IMR-90 (cell line): Measurements from ENCODE around the gene RNF223. TPM values are rescaled to one million over a fixed set of nuclear protein-coding genes. Genes with fewer than 3 reads are reported as not detected.
"Not testable (repeated sequence)": the region's sequence is repeated elsewhere in the genome, so short reads cannot be mapped to it uniquely, and the experiment has no call there.

Experiments
- ATAC-seq: fragments of 200-7000 bp; cut with Tn5 transposase; 2 replicates; pipeline ENCODE4 v1.9.1; 2020; ENCODE audit warnings: low read depth, mild to moderate bottlenecking, moderate library complexity
- BruUV-seq: library from RNA; stranded (reverse); fragments of 400-500 nt; replicated peaks from 2 replicates; lab custom pipeline; 2021; lab: Mats Ljungman, UMichigan
- CTCF ChIA-PET: fragments of 300-600 bp; formaldehyde crosslinking; extraction: SDS; loops from one replicate; lab custom pipeline; 2021; ENCODE audit warnings: antibody characterized with exemption; lab: Yijun Ruan, JAX
- POLR2A ChIA-PET: fragments of 300-600 bp; sonication (Branson Sonifier 250); formaldehyde crosslinking; loops from one replicate; lab custom pipeline; 2022; ENCODE audit warnings: antibody characterized with exemption; ENCODE audit not compliant: unreplicated experiment; lab: Charles Lee
- DNase-seq: peaks from one replicate; pipeline ENCODE4 v3.0.0; 2013
- H2AFZ ChIP-seq: replicated peaks from 2 replicates; pipeline ENCODE3; 2013; ENCODE audit warnings: low read length, mild to moderate bottlenecking; ENCODE audit not compliant: poor library complexity
- H2AK5ac ChIP-seq: 2 replicates; pipeline ENCODE4 v1.6.1; 2013; ENCODE audit warnings: low read depth, low read length, inconsistent platforms
- H2AK9ac ChIP-seq: replicated peaks from 2 replicates; pipeline ENCODE3; 2013; ENCODE audit warnings: mild to moderate bottlenecking, low read depth, low read length, moderate library complexity; ENCODE audit not compliant: poor library complexity
- H2BK120ac ChIP-seq: 2 replicates; pipeline ENCODE4 v1.6.1; 2013; ENCODE audit warnings: low read depth, low read length, inconsistent platforms
- H2BK15ac ChIP-seq: 3 replicates; pipeline ENCODE4 v1.6.1; 2013; ENCODE audit warnings: low read depth, low read length, inconsistent platforms
- H2BK20ac ChIP-seq: 2 replicates; pipeline ENCODE4 v1.6.1; 2013; ENCODE audit warnings: low read depth, mild to moderate bottlenecking, inconsistent platforms, low read length, moderate library complexity
- H2BK5ac ChIP-seq: 2 replicates; pipeline ENCODE4 v1.6.1; 2013; ENCODE audit warnings: mild to moderate bottlenecking, low read depth, low read length, inconsistent platforms; ENCODE audit not compliant: poor library complexity, severe bottlenecking
- H3K14ac ChIP-seq: replicated peaks from 2 replicates; pipeline ENCODE4 v1.6.1; 2013; ENCODE audit warnings: low read depth, low read length, inconsistent platforms
- H3K18ac ChIP-seq: 2 replicates; pipeline ENCODE4 v1.6.1; 2013; ENCODE audit warnings: low read depth, low read length, control low read depth
- H3K23ac ChIP-seq: 2 replicates; pipeline ENCODE4 v1.6.1; 2013; ENCODE audit warnings: low read depth, low read length, inconsistent platforms
- H3K27ac ChIP-seq: 2 replicates; pipeline ENCODE4 v1.5.1; 2013; ENCODE audit warnings: mild to moderate bottlenecking, control low read depth, low read length; ENCODE audit not compliant: insufficient read depth
- H3K27me3 ChIP-seq: 2 replicates; pipeline ENCODE4 v1.6.1; 2013; ENCODE audit warnings: low read length; ENCODE audit not compliant: control insufficient read depth, insufficient read depth
- H3K36me3 ChIP-seq: 2 replicates; pipeline ENCODE4 v1.6.1; 2013; ENCODE audit warnings: low read length, mixed read lengths; ENCODE audit not compliant: control insufficient read depth, insufficient read depth
- H3K4ac ChIP-seq: 2 replicates; pipeline ENCODE4 v1.6.1; 2013; ENCODE audit warnings: low read depth, low read length, inconsistent platforms
- H3K4me1 ChIP-seq: 2 replicates; pipeline ENCODE4 v1.6.1; 2013; ENCODE audit warnings: low read length, mixed read lengths; ENCODE audit not compliant: control insufficient read depth, insufficient read depth
- H3K4me2 ChIP-seq: 2 replicates; pipeline ENCODE4 v1.6.1; 2013; ENCODE audit warnings: low read depth, mild to moderate bottlenecking, control low read depth, low read length, moderate library complexity
- H3K4me3 ChIP-seq: 2 replicates; pipeline ENCODE4 v1.5.1; 2013; ENCODE audit warnings: low read depth, mild to moderate bottlenecking, control low read depth, low read length, moderate library complexity; ENCODE audit not compliant: insufficient read depth
- H3K56ac ChIP-seq: 2 replicates; pipeline ENCODE4 v1.6.1; 2013; ENCODE audit warnings: low read length, inconsistent platforms; ENCODE audit not compliant: insufficient read depth; ENCODE audit errors: extremely low read depth
- H3K79me1 ChIP-seq, 2 experiments: 2 replicates each; pipeline ENCODE4 v1.6.1; 2013; ENCODE audit warnings: low read length in 2 of 2, inconsistent platforms in 1 of 2, low read depth in 1 of 2
- H3K9ac ChIP-seq: 2 replicates; pipeline ENCODE4 v1.6.1; 2013; ENCODE audit warnings: low read depth, low read length, control low read depth
- H3K9me1 ChIP-seq: 2 replicates; pipeline ENCODE4 v1.6.1; 2013; ENCODE audit warnings: low read length, inconsistent platforms; ENCODE audit not compliant: insufficient read depth
- H3K9me3 ChIP-seq: 2 replicates; pipeline ENCODE4 v1.6.1; 2013; ENCODE audit warnings: low read length; ENCODE audit not compliant: control insufficient read depth, insufficient read depth
- H4K20me1 ChIP-seq: 2 replicates; pipeline ENCODE4 v1.6.1; 2013; ENCODE audit warnings: low read length, inconsistent platforms; ENCODE audit not compliant: insufficient read depth
- H4K5ac ChIP-seq: 2 replicates; pipeline ENCODE4 v1.6.1; 2013; ENCODE audit warnings: mild to moderate bottlenecking, low read depth, low read length, control low read depth
- H4K8ac ChIP-seq, 2 experiments: 2 replicates each; pipeline ENCODE4 v1.6.1; 2013; ENCODE audit warnings: low read depth in 2 of 2, low read length in 2 of 2, control low read depth in 1 of 2, inconsistent platforms in 1 of 2
- H4K91ac ChIP-seq: 2 replicates; pipeline ENCODE4 v1.6.1; 2013; ENCODE audit warnings: low read depth, low read length, inconsistent platforms; ENCODE audit not compliant: insufficient read depth
- WGBS, 2 experiments: methylation state at CpG; one replicate each; pipeline versions ENCODE4 v1.1.5 to v1.1.7; 2013; ENCODE audit warnings: missing lambda C conversion rate in 2 of 2; ENCODE audit not compliant: insufficient read length in 1 of 2; ENCODE audit errors: extremely low coverage in 2 of 2; 5-methylcytosine and 5-hydroxymethylcytosine counted together
- dilution Hi-C: fragments of 300-500 bp; cut with HindIII; formaldehyde crosslinking; loops from one replicate; pipeline ENCODE4 v1.14.3; 2018; ENCODE audit warnings: low sequenced_read_pairs; ENCODE audit not compliant: unreplicated experiment
- in situ Hi-C: fragments of 300-500 bp; cut with MboI; formaldehyde crosslinking; loops from 3 replicates; pipeline ENCODE4 v1.14.3; 2019; ENCODE audit warnings: low sequenced_read_pairs, inconsistent platforms, mixed read lengths
- intact Hi-C: fragments of 100-400 bp; cut with micrococcal nuclease; formaldehyde crosslinking; loops from 2 replicates; pipeline ENCODE4 v1.10.0; 2022
- polyA plus RNA-seq, 3 experiments: library from polyadenylated mRNA; depleted of rRNA; stranded (reverse); fragments of >200 nt; gene quantifications; 2 replicates each; pipeline ENCODE4 v1.2.3, GENCODE V29; 2012; ENCODE audit warnings: low replicate concordance in 1 of 3
- total RNA-seq: library from RNA; depleted of rRNA; stranded (reverse); fragments of >200 nt; gene quantifications from 2 replicates; pipeline ENCODE4 v1.2.3, GENCODE V29; 2012

RNF223 gene
- total and polyA plus RNA-seq, 2 of the 4 experiments (the other 2 are of a cell fraction): not detected

GRCh38 chr1:1057769-1058087 lies 16.4 kb downstream of the RNF223 start:
- H2AK9ac ChIP-seq, H2AFZ ChIP-seq, H3K4me2 ChIP-seq, H3K79me1 ChIP-seq, CTCF ChIA-PET, H2BK120ac ChIP-seq, in situ Hi-C loops, H2BK20ac ChIP-seq, H3K9me1 ChIP-seq, H2BK15ac ChIP-seq, H4K20me1 ChIP-seq, H2AK5ac ChIP-seq, H3K4ac ChIP-seq, H3K14ac ChIP-seq, H4K8ac ChIP-seq, H3K4me1 ChIP-seq, dilution Hi-C loops, H3K18ac ChIP-seq, H3K9me3 ChIP-seq, ATAC-seq, H3K23ac ChIP-seq, H2BK5ac ChIP-seq, H3K56ac ChIP-seq, H3K4me3 ChIP-seq, DNase-seq, H3K9ac ChIP-seq, H3K27me3 ChIP-seq, POLR2A ChIA-PET, H4K5ac ChIP-seq, BruUV-seq, H4K91ac ChIP-seq, H3K27ac ChIP-seq: not testable (repeated sequence)
- 87% methylated on average over 6 of the region's 15 CpGs; no CpG with 5 or more reads in 1 of the 2 experiments for WGBS, 2 experiments
- intact Hi-C loops: loop anchor here (5.0 kb wide), 1 partner anchor 55 kb away; the partner anchor contains the start of gene HES4
- H3K36me3 ChIP-seq: peaks cover 27% of the 10 kb centered on the region
